ENCODE results near the gene PPP1R3C.

The PPP1R3C gene

GRCh38 chr10:91598211-91598977, 34.5 kb downstream of the PPP1R3C start:
- no peak for DNase-seq

DNA sequence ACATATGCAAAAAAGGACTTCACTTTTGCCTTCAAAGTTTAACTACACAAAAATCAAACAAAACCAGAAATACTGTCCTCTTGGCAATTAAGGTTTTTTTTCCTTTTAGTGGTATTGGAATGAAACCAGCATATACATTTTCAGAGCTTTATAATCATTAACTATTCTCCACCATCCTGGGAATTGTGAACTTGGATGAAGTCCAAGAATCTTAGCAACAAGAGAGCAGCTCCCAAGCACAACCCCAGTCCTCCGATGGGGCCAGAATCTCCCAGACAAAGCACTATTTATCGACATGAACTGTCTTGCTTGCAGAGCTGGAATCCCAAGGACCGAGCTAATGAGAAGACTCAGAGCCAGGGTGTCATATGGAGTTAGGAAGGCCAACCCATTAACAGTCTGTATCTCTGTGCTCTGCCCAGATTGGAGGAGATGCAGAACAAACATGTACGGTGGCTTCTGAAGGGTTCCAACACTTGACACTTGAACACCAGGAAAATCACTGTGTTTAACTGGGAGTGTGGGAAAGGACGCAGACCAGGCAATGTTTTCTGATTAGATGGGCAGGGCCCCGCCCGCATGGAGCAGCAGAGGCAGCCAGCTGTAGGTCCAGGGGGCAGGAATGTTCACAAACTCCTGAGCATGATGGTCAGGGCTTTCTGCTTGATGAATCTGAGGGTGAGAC, 35.5 kb downstream of the PPP1R3C start:
- DNase-seq = peak; percentile 2

- DNase-seq = no peak
Observed at GRCh38 chr10:91596825-91597196, 36.1 kb downstream of the PPP1R3C start.

DNA sequence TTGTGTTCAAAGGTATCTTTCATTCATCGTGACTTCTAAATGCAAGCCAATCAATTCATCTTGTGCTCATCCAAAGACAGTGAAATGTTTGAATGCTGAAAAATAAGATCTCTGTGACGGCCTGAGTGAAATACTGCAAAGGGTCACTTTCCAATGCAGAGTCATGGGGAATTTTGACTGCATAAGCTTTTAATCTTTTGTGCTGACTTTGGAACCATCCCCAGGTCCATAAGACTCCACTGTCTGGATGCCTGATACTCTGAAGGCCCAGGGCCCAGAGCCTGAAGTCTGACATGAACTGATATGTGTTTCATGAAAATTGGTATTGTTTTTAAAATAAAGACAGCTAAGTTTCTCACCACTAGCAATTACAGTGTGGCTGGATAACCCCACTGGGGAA, 39.0 kb downstream of the PPP1R3C start:
- no peak for DNase-seq

DNA sequence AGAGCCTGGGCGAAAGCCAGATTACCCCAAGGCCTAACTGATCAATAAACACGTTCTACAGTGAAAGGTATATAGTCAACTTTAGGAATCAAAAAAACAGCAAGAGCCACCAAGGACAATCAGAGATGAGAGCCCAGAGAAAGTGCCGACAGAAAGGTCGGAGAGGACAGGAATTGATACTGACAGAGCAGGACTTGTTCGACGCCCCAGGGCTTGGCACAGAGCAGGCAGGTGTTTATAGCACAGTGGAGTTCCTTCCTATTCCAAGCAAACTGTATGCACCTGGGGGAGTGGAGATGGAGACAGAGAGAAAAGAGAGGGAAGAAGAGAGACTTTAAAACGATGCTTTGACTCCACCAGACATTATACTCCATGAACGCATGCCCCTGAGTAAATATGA, 39.5 kb downstream of the PPP1R3C start:
- no peak for DNase-seq

DNA sequence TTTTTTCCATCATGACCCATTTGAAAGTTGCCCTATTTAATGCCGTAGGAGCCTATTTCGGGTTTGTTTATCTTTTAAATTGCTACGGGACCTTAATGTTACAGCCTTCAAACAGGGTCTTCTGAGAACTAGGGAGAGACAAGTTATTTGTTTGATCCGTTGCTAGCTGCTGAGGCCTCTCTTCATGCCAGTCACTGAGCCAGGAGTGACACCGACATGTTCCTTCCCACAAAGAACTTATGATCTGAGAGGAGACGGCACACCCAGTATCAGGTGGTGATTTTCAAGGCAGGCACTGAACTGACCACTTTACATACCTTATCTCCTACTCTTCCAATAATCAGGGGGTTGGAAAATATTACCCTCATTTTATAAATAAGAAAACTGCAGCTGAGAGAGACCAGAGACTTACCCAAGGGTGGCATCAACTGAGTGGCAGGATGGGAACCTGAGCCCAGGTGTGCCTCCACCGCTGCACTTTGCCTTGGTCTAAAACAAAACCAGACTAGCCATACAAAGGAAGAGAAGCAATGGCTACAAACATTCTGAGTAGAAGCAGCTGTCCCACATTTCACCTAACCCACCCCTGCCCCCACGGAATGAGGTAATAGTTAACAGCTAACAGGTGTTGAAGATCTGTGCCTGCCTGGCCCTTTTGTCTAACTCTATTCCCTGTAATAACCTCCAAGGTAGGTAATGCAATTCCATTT, 40.5 kb downstream of the PPP1R3C start:
- no peak for DNase-seq

DNA sequence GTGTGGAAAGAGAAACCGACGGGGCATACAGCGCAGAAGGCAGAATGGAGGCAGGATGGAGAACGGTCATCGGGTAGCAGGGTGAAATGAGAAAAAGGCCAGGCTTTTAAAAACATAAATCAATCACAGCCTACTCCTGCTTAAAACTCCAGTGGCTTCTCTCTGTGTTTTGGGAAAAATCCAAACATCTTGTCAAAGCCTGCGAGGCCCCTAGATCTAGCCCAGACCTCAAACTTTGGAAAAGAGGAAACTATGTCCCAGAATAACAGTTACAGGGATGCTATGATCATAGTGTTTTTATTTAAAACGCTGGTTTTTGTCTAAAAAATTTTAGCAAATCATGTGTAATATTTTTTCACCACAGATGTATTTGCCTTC, 41.1 kb downstream of the PPP1R3C start:
- no peak for DNase-seq

- peak; percentile 10 for DNase-seq
Observed at GRCh38 chr10:91590904-91591796, 41.7 kb downstream of the PPP1R3C start.

- no peak for DNase-seq
Observed at GRCh38 chr10:91590142-91590903, 42.5 kb downstream of the PPP1R3C start.

DNA sequence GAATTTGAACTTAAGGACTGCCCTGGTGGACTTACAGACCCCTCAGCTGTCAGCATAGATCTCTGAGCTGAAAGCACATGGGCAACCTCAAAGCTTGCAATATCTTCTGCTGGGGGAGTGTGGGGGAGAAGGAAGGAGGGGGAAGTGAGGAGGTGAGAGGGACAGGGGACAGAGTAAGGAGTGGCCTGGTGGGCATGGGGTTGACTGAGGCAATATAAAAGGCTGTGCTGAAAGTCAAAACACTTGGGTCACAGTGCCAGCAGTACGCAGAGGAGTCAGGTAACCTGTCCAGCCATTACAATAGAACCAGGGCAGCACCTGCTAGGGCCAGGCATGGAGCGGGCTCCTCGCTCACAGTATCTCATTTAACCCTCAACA, 43.2 kb downstream of the PPP1R3C start:
- DNase-seq = no peak

DNA sequence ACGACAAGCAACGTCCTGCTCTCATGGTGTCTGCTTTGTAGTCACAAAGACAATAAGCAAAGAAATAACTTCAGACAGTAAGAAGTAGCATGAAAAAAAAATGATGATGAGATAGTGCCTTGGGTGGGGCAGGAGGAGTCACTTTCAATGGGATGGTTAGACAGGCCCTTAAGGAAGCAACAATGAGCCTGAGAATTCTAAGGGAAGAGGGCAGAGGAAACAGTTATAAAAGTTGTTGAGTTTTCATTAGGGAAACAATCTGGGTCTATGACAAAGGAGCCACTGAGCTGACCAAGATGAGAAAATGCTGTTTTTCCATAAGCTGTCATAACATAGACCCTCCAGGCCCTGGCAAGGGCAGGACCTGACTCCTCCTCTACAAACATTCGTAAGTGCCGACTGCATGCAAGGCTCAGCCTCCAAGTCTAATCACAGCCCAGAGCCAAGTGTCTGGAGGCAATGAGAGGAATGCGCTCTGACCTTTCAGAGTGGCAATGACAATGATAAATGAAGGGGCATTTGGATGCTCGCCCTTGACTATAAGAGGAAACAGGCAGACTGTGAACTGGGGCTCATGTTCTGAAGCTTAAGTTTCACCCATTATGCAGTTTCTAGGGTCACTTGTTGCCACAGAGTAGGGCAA, 43.7 kb downstream of the PPP1R3C start:
- no peak for DNase-seq

- DNase-seq = no peak
Observed at GRCh38 chr10:91587710-91588638, 44.9 kb downstream of the PPP1R3C start.

DNA sequence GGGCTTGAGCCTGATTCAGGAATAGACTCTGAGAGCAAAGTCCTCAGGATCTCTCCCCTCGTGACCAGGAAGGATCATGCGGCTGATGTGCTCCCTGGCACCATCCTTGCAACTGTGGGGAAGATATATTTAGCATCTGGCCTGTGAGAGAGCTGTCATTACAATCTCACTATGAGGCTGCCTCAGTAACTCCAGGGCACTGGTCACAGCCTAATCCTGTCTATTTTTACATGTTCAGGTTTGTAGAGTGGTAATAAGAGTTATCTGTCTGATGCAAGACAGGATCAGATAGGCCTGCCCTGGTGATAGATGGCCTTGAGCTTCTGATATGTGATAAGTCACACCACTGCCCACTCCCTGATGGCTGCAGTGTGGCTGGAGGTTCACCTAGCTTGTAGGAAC, 50.7 kb downstream of the PPP1R3C start:
- no peak for DNase-seq

DNA sequence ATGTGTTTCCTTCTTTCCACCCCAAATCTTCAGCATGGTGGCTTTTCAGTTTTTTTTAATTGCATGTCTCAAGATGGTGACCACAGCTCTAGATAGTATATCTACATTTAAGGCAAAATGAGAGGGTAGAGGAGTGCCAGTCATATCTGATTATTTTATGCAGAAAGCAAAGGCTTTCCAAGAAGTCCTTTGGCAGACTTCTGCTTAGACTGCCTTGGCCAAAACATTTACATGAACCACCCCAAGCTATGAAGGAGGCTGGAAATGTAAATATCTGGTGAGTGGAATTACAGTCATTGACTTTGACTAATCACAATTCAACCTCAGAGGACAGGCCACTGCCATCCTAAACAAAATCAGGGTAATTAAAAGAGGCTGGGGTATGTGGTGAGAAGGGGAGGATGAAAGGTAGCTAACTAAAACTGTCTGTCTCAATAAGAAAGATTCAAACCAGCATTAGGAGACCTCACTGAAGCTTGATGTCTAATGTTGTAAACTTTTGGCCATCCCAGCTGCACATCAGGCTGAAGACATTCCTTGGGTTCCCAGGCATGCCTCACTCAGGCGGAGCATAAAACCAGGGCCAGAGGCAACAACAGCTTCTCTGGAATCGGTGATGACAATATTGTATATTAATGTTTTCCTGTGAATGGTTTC, 53.4 kb downstream of the PPP1R3C start:
- DNase-seq = no peak
